Activated CD8-positive, alpha-beta memory T cell treated with anti-CD3 and anti-CD28 coated beads for 36 hours (primary cell): Measurements from ENCODE around the gene GABRG2. TPM values are rescaled to one million over a fixed set of nuclear protein-coding genes. Genes with fewer than 3 reads are reported as not detected.
"Not testable (repeated sequence)": the region's sequence is repeated elsewhere in the genome, so short reads cannot be mapped to it uniquely, and the experiment has no call there.

Experiments
- CTCF ChIA-PET: fragments of 350-600 bp; sonication (Branson Sonifier 250); formaldehyde crosslinking; loops from one replicate; lab custom pipeline; 2021; ENCODE audit warnings: antibody characterized with exemption; lab: Charles Lee
- POLR2A ChIA-PET: fragments of 350-600 bp; sonication (Branson Sonifier 250); formaldehyde crosslinking; loops from one replicate; lab custom pipeline; 2021; ENCODE audit warnings: antibody characterized with exemption; lab: Charles Lee
- total RNA-seq, 2 experiments: library from RNA; stranded (reverse); gene quantifications; one replicate each; pipeline ENCODE4 v1.2.3, GENCODE V29; 2021

The GABRG2 gene
- total RNA-seq = not detected

- POLR2A ChIA-PET = no interaction called here
- CTCF ChIA-PET = no interaction called here
Measured at GRCh38 chr5:162067655-162068411, at the start of gene GABRG2. Gene GABRG2, plus strand, starts transcription at chr5:162067773. Its CDS starts 227 bp downstream, at chr5:162068000.

GRCh38 chr5:162025312-162025711 lies 42.3 kb upstream of the GABRG2 start:
- POLR2A ChIA-PET = no interaction called here
- CTCF ChIA-PET = no interaction called here

- ChIA-PET POLR2A (no interaction called here), CTCF (no interaction called here)
Measured at GRCh38 chr5:162026803-162027202, 40.8 kb upstream of the GABRG2 start.

- ChIA-PET POLR2A (no interaction called here), CTCF (no interaction called here)
Measured at GRCh38 chr5:162037431-162037830, 30.1 kb upstream of the GABRG2 start.

GRCh38 chr5:162047279-162047678 lies 20.3 kb upstream of the GABRG2 start:
- POLR2A ChIA-PET = no interaction called here
- CTCF ChIA-PET = no interaction called here

GRCh38 chr5:162052676-162053075 lies 14.9 kb upstream of the GABRG2 start:
- CTCF ChIA-PET = no interaction called here
- POLR2A ChIA-PET = no interaction called here

- CTCF ChIA-PET, POLR2A ChIA-PET: not testable (repeated sequence)
Measured at GRCh38 chr5:162055095-162055494, 12.5 kb upstream of the GABRG2 start.

GRCh38 chr5:162067162-162067561 lies 411 bp upstream of the GABRG2 start:
- ChIA-PET CTCF (no interaction called here), POLR2A (no interaction called here)

- CTCF ChIA-PET = no interaction called here
Measured at GRCh38 chr5:162068412-162068811, 839 bp downstream of the GABRG2 start.

GRCh38 chr5:162068936-162069335 lies 1.4 kb downstream of the GABRG2 start:
- ChIA-PET POLR2A (no interaction called here), CTCF (no interaction called here)

More at GRCh38 chr5:162068412-162068811, 839 bp downstream of the GABRG2 start:
- POLR2A ChIA-PET = no interaction called here

- ChIA-PET CTCF (no interaction called here), POLR2A (no interaction called here)
Measured at GRCh38 chr5:162078805-162079204, 11.2 kb downstream of the GABRG2 start.

GRCh38 chr5:162091336-162091735 lies 23.8 kb downstream of the GABRG2 start:
- CTCF ChIA-PET = no interaction called here
- POLR2A ChIA-PET = no interaction called here

GRCh38 chr5:162096448-162096847 lies 28.9 kb downstream of the GABRG2 start:
- ChIA-PET CTCF (no interaction called here), POLR2A (no interaction called here)

GRCh38 chr5:162107591-162107990 lies 40.0 kb downstream of the GABRG2 start:
- CTCF ChIA-PET = no interaction called here
- POLR2A ChIA-PET = no interaction called here

- ChIA-PET CTCF (no interaction called here), POLR2A (no interaction called here)
Measured at GRCh38 chr5:162119801-162120200, 52.2 kb downstream of the GABRG2 start.

- CTCF ChIA-PET = interaction anchor here (1.1 kb wide), 1 partner anchor 9 kb away, joined by 3 read pairs; no protein-coding TSS in a partner anchor
Measured at GRCh38 chr5:162128117-162128516, 60.5 kb downstream of the GABRG2 start.

GRCh38 chr5:162132348-162132747 lies 64.8 kb downstream of the GABRG2 start:
- ChIA-PET POLR2A (no interaction called here), CTCF (no interaction called here)

More at GRCh38 chr5:162128117-162128516, 60.5 kb downstream of the GABRG2 start:
- POLR2A ChIA-PET = no interaction called here

- ChIA-PET CTCF (no interaction called here), POLR2A (no interaction called here)
Measured at GRCh38 chr5:162139190-162139589, 71.6 kb downstream of the GABRG2 start.

- CTCF ChIA-PET = no interaction called here
- POLR2A ChIA-PET = no interaction called here
Measured at GRCh38 chr5:162154242-162154641, 86.7 kb downstream of the GABRG2 start.

GRCh38 chr5:162160401-162160800 lies 92.8 kb downstream of the GABRG2 start:
- CTCF ChIA-PET = no interaction called here
- POLR2A ChIA-PET = no interaction called here

- POLR2A ChIA-PET = no interaction called here
- CTCF ChIA-PET = interaction anchor here (0.6 kb wide), 1 partner anchor 434 kb away, joined by 3 read pairs; no protein-coding TSS in a partner anchor
Measured at GRCh38 chr5:162163663-162164062, 96.1 kb downstream of the GABRG2 start.
